Neural crest cell (in vitro differentiated cells): Measurements from ENCODE around the gene PIGH. TPM values are rescaled to one million over a fixed set of nuclear protein-coding genes. Genes with fewer than 3 reads are reported as not detected.

Experiments
- DNase-seq: peaks from one replicate; pipeline ENCODE4 v3.0.0; 2021; ENCODE audit warnings: low read depth, mixed read lengths, low spot score
- H3K27ac Mint-ChIP-seq: one replicate; pipeline ENCODE4 v1.8.0; 2021; ENCODE audit warnings: mild to moderate bottlenecking, mixed read lengths; ENCODE audit not compliant: unreplicated experiment
- H3K27me3 Mint-ChIP-seq: 2 replicates; pipeline ENCODE4 v1.8.0; 2021; ENCODE audit warnings: low read depth, mild to moderate bottlenecking, mixed read lengths
- H3K36me3 Mint-ChIP-seq: 2 replicates; pipeline ENCODE4 v1.8.0; 2021; ENCODE audit warnings: low read depth, mild to moderate bottlenecking, mixed read lengths
- H3K4me1 Mint-ChIP-seq: 2 replicates; pipeline ENCODE4 v1.8.0; 2021; ENCODE audit warnings: mixed read lengths
- H3K4me3 Mint-ChIP-seq: one replicate; pipeline ENCODE4 v1.8.0; 2021; ENCODE audit warnings: mild to moderate bottlenecking, mixed read lengths
- H3K9me3 Mint-ChIP-seq: 2 replicates; pipeline ENCODE4 v1.8.0; 2021; ENCODE audit warnings: mixed read lengths
- total RNA-seq: library from RNA; stranded (reverse); gene quantifications from 2 replicates; pipeline ENCODE4 v1.2.1, GENCODE V29; 2021
- TF ChIP-seq, protein P1 (sequence below): fragments of 200-600 bp; sonication (generic); conservative IDR thresholded peaks from 2 replicates; pipeline ENCODE4 v1.5.0; 2021; ENCODE audit warnings: antibody characterized with exemption, mild to moderate bottlenecking

Gene PIGH
- total RNA-seq, 1 donor from 2014 or later, result 19.9 TPM

DNA sequence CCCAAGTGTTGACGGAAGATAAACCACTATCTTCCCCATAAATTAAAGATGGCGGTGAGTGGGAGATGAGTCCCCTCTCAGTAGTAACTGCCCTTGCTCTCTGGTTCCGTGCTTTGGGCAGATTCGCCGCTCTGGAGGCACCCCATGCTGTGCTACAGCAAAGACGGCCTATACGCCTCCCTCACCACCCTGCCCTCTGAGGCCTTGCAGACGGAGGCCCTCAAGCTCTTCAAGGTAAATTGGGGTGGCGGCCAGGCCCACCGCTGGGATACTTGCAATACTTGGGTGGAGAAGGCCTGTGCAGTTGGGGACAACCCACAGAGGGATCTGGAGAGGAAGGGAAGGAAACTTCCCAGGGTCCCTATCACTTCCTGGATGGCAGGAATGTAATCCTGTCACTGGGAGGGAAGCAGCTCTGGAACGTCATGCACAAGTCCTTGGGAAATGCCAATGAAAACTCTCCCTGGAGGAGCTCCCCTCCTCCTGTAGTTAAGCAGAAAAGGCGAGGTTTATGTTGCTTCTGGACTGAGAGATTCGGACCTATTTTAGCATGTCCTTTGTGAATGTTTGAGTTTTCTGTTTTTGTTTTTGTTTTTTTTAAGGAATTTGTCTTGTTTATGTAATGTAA, 22.8 kb downstream of the PIGH start:
- TF ChIP-seq, protein P1, sequence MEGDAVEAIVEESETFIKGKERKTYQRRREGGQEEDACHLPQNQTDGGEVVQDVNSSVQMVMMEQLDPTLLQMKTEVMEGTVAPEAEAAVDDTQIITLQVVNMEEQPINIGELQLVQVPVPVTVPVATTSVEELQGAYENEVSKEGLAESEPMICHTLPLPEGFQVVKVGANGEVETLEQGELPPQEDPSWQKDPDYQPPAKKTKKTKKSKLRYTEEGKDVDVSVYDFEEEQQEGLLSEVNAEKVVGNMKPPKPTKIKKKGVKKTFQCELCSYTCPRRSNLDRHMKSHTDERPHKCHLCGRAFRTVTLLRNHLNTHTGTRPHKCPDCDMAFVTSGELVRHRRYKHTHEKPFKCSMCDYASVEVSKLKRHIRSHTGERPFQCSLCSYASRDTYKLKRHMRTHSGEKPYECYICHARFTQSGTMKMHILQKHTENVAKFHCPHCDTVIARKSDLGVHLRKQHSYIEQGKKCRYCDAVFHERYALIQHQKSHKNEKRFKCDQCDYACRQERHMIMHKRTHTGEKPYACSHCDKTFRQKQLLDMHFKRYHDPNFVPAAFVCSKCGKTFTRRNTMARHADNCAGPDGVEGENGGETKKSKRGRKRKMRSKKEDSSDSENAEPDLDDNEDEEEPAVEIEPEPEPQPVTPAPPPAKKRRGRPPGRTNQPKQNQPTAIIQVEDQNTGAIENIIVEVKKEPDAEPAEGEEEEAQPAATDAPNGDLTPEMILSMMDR, result no peak
- Mint-ChIP-seq H3K36me3 (peaks cover 3% of the 10 kb centered on the region), H3K27me3 (no peaks in the 10 kb centered on the region), H3K27ac (peak overlapping the region; percentile 78), H3K4me1 (no peaks in the 10 kb centered on the region), H3K4me3 (no peak overlapping the region), H3K9me3 (no peaks in the 10 kb centered on the region)
- DNase-seq, result no peak

DNA sequence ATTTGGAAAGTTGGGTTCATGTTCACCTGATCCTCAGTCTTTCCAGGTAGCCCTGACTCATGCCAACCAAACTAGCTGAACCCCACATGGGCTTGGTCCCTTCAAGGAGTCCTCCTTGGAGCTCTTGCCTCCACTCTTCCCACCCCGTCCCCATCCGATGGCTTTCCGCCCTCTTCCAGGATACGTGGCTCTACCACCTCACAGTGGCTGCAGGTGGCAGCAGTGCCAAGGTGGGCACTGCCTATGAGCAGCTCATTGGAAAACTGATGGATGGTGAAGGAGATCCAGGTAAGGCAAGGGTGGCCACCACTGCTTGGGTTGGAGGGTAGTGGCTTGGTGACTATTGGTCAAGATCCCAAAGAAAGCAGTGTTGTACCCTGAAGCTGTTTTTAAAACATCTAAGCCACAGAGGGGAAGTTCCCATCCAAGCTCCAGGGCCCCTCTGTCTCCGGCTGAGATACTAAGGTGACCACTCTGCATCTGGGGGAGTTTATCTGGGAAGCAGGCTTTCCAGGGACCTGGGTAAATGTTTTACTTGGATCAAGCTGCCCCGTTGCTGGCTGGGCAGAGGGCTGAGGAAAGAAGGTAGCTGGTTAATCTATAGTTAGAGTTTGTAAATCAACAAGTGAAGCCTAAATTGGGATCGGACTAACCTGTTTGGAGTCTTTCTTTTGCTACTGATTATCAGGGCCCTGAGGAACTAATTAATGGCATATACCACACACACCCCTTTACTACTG, 23.7 kb downstream of the PIGH start:
- no peaks in the 10 kb centered on the region for H3K27me3 Mint-ChIP-seq
- no peak overlapping the region for H3K27ac Mint-ChIP-seq
- H3K4me3 Mint-ChIP-seq, result no peak overlapping the region
- DNase-seq, result no peak
- TF ChIP-seq, protein P1, result no peak
- H3K9me3 Mint-ChIP-seq, result no peaks in the 10 kb centered on the region
- peaks cover 2% of the 10 kb centered on the region for H3K4me1 Mint-ChIP-seq
- H3K36me3 Mint-ChIP-seq, result peaks cover 3% of the 10 kb centered on the region

DNA sequence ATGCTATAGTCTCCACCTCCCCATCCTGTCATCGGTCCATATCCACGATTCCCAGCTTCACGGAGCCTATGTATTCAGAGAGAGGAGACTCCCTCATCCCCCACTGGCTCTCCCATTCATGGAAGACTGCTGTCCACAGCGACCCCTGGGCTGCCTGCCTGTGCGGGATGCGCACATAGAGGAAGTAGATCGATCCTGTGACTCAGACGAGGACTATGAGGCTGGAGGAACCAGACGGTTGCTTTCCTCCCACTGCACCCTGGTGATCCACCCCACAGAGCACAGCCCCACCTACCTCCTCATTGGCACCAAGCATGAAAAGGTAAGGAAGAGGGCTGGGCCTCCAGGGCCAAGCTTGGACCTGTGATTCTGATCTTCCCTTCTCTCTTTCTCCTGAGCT, 24.4 kb downstream of the PIGH start:
- H3K27ac Mint-ChIP-seq, result no peak overlapping the region
- H3K4me1 Mint-ChIP-seq, result peaks cover 6% of the 10 kb centered on the region

DNA sequence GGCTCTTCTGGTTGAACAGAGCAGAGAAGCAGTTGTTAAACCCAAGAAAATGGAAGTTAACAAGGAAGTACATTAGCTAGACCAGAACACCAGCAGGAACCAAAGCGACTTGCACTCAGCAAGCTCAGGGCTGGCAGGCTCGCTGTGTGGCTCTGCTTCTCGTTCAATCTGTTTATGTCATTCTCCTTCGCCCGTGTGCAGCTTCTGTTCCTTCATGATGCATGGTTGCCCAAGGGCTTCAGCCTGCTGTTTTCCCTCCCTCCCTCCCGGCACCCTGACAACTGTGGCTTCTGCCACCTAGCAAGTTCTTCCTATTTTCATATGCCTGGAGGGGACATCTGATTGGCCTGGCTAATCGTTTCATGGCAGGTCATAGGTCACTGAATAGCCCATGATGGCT, 25.3 kb downstream of the PIGH start:
- DNase-seq, result no peak
- Mint-ChIP-seq H3K27ac (no peak overlapping the region), H3K9me3 (no peaks in the 10 kb centered on the region), H3K36me3 (peaks cover 3% of the 10 kb centered on the region), H3K4me3 (no peak overlapping the region), H3K4me1 (peaks cover 6% of the 10 kb centered on the region), H3K27me3 (no peaks in the 10 kb centered on the region)
- TF ChIP-seq, protein P1, result no peak

More for the DNA sequence above, 24.4 kb downstream of the PIGH start:
- DNase-seq, result no peak
- peaks cover 3% of the 10 kb centered on the region for H3K36me3 Mint-ChIP-seq
- TF ChIP-seq, protein P1, result no peak
- H3K27me3 Mint-ChIP-seq, result no peaks in the 10 kb centered on the region
- no peak overlapping the region for H3K4me3 Mint-ChIP-seq
- H3K9me3 Mint-ChIP-seq, result no peaks in the 10 kb centered on the region

DNA sequence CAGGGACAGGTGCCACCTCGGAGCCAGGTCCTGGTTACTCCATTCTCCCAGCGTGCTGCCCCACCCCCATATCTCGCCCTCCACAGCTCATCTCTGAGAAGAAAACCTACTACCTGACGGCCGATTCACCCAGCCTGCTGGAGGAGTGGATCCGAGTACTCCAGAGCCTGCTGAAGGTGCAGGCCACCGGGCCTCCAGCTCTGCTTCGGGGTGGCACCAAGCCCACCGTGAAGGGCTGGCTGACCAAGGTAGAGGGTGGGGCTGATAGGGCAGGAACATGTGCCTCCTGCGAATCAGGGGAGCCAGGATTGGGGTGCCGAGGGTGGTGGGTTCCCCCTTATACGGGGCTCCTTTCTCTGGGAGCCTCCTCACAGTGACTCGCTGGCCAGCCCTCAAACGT, 25.9 kb downstream of the PIGH start:
- peaks cover 3% of the 10 kb centered on the region for H3K36me3 Mint-ChIP-seq
- no peaks in the 10 kb centered on the region for H3K9me3 Mint-ChIP-seq
- peaks cover 6% of the 10 kb centered on the region for H3K4me1 Mint-ChIP-seq
- no peak overlapping the region for H3K27ac Mint-ChIP-seq
- no peaks in the 10 kb centered on the region for H3K27me3 Mint-ChIP-seq
- H3K4me3 Mint-ChIP-seq, result no peak overlapping the region
- TF ChIP-seq, protein P1, result no peak
- DNase-seq, result no peak
